GM18870 (cell line): ENCODE measurements around the gene FOXN1.
"Not testable (repeated sequence)": the region's sequence is repeated elsewhere in the genome, so short reads cannot be mapped to it uniquely, and the experiment has no call there.

Experiments
- ATAC-seq: cut with Tn5 transposase; IDR thresholded peaks from one replicate; pipeline ENCODE4 v1.9.1; 2021; ENCODE audit warnings: moderate library complexity; ENCODE audit not compliant: unreplicated experiment

FOXN1 gene

GRCh38 chr17:28522281-28522680 is 16.1 kb downstream of the FOXN1 start:
- not testable (repeated sequence) for ATAC-seq

- no peak for ATAC-seq
Observed at GRCh38 chr17:28523186-28523585, 17.0 kb downstream of the FOXN1 start.

DNA sequence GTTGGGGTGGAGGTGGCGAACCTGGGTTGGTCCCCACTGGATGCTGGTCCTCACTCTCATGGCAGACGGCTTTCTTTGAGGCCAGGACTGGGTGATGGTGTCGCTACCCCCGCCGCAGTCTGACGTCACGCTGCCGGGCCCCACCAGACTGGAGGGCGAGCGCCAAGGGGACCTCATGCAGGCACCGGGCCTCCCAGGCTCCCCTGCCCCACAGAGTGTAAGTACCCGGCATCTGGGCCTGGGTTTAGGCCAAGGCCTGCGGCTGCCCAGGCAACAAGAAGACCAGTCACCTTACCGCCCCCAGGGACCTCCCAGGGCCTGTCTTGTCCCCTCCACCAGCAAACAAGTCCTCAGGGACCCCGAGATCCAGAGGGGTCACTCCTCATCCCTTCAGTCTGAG is 17.7 kb downstream of the FOXN1 start:
- ATAC-seq: no peak

GRCh38 chr17:28524476-28525424 is 18.6 kb downstream of the FOXN1 start:
- ATAC-seq: no peak

DNA sequence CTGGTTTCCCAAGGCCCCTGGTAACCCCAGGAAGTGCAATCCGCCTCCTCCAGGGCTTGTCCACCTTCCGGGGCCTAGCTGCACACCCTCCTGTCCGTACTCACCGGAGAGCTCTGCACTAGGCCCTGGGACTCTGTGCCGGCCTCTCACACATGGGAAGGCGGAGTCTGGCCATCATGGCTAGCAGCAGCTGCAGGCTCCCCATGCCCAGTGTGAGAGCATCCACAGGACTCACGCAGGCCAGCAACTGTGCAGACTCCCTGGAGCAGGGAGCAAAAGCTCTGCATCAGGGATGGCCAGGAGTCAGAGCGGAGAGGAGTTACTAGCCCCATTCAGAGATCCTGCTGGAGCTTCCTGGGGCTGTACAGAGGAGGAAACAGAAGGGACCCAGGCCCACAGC is 20.2 kb downstream of the FOXN1 start:
- ATAC-seq: no peak

- ATAC-seq: no peak
Observed at GRCh38 chr17:28527181-28527681, 21.1 kb downstream of the FOXN1 start.

GRCh38 chr17:28527859-28528258 is 21.7 kb downstream of the FOXN1 start:
- ATAC-seq: no peak

DNA sequence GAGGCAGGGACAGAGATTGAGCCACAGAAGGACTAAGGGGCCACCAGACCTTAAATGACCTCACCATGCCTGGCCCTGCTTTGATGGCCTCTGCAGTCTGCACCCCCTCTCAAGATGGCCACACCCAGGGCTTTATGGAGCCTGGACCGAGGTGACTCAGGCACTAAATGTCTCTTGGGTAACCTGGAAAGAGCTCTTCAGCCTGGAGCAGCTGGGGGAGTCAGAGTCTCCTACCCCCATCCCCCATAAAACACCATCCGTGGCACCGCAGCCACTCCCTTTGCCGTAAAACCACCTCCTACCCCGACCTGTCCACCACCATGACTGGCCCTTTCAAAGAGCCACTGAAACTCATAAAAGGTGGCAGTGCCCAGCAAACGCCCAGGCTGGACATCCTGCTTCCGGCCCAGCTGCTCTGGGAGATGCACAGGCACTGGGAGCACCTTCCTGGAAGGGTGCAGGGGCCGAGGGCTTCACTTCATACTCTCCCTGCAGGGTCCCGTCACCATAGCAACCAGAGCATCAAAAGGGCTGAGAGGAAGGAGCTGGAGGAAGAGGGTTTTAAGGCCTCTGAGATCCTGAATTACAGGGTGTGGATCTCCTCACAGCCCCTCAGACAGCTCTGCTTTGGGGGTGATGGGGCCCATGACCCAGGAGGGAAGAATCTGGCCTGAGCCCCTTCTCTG is 22.3 kb downstream of the FOXN1 start:
- no peak for ATAC-seq

- ATAC-seq: no peak
Observed at GRCh38 chr17:28529013-28529400, 22.9 kb downstream of the FOXN1 start.

GRCh38 chr17:28530250-28530649 is 24.1 kb downstream of the FOXN1 start:
- no peak for ATAC-seq

DNA sequence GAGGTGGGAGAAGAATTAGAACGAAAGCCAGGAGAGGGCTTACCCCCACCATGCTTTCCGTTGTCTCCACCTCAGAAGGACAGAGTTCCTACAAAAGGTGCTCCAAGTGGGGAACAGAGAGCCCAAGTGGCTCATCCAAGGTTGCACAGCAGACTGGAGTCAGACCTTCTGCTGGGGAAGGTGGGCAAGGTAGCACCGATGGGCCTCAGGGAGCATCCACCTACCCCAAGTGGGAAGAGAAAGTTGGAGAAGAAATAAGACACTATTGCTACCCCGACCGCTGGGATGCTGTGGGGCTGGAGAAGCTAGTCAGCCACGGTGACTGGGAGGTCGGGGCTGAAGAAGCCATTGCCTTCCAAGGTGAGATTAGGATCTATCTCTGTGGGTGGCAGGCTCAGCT is 24.8 kb downstream of the FOXN1 start:
- no peak for ATAC-seq

GRCh38 chr17:28532050-28532960 is 26.2 kb downstream of the FOXN1 start:
- ATAC-seq: no peak

DNA sequence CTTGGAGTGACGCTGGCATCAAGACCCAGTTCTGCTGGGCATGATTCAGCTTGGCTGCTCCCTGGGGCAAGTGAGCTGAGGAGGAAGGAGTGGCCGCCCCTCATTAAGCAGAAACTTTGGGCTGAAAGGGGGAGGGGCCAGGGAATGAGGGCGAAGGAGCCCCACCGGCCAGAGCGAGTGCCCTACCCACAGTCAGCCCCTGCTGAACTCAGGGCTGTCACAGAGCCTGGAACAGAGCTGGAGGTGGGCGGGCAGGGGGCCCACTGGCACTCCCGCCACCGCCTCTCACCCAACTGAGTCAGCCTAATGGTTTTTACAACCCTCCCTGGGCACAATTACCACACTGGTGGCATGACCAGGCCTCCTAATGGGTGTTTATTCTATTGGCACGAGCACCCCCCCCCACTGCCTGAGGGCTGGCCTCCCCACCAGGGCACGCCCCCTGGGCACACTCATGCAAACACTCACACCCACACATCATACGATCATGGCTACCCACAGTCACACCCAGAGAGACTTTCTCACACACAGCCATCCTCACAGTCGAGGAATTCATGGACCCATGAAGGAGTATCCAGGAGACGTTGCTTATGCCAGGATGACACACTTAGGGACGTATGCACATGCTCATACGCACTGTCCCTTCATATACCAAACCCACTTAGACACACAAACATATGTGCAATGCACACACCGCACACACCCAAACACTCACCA is 27.1 kb downstream of the FOXN1 start:
- no peak for ATAC-seq

- ATAC-seq: no peak
Observed at GRCh38 chr17:28534740-28535375, 28.7 kb downstream of the FOXN1 start.

- ATAC-seq: no peak
Observed at GRCh38 chr17:28536532-28537218, 30.5 kb downstream of the FOXN1 start.

- ATAC-seq: no peak
Observed at GRCh38 chr17:28537219-28537610, 31.1 kb downstream of the FOXN1 start.

GRCh38 chr17:28538296-28538895 is 32.2 kb downstream of the FOXN1 start:
- no peak for ATAC-seq

GRCh38 chr17:28540231-28540630 is 34.1 kb downstream of the FOXN1 start:
- no peak for ATAC-seq

GRCh38 chr17:28541439-28541838 is 35.3 kb downstream of the FOXN1 start:
- ATAC-seq: no peak
